ENCODE data around the gene CLN5. TPM values are rescaled to one million over a fixed set of nuclear protein-coding genes. Genes with fewer than 3 reads are reported as not detected.
"Not testable (repeated sequence)": the region's sequence is repeated elsewhere in the genome, so short reads cannot be mapped to it uniquely, and the experiment has no call there.

Gene CLN5
- total RNA-seq, 1 donor from 2014 or later, result 15.0 TPM

GRCh38 chr13:77002590-77003190 is 10.8 kb downstream of the CLN5 start:
- Histone ChIP-seq H3K27ac (no peak overlapping the region), H3K36me3 (peaks cover 0 to 21% of the 10 kb centered on the region in 2 donors), H3K4me1 (peaks cover 47% of the 10 kb centered on the region), H3K27me3 (no peaks in the 10 kb centered on the region), H3K4me3 (no peak overlapping the region), H3K9me3 (no peaks in the 10 kb centered on the region)
- TF ChIP-seq CTCF (IDR thresholded peaks at IDR 0.05), result peak in 1 of 3 experiments; percentile 21
- TF ChIP-seq POLR2AphosphoS5 (IDR thresholded peaks at IDR 0.05; ENCODE audit: insufficient read depth in 1 of 2, low read depth in 1 of 2), result no peak
- intact Hi-C loops (cut with DNase I), result no loop called here
- no peak for DNase-seq (ENCODE audit: extremely low spot score in 2 of 2)

GRCh38 chr13:77008337-77008736 is 16.5 kb downstream of the CLN5 start:
- H3K27me3 ChIP-seq; H3K27ac ChIP-seq; DNase-seq (ENCODE audit: extremely low spot score in 2 of 2); H3K4me3 ChIP-seq; H3K9me3 ChIP-seq; intact Hi-C loops (cut with DNase I): not testable (repeated sequence)
- H3K36me3 ChIP-seq, result peaks cover 0 to 47% of the 10 kb centered on the region in 2 donors
- H3K4me1 ChIP-seq, result peaks cover 36% of the 10 kb centered on the region

- DNase-seq (ENCODE audit: extremely low spot score in 2 of 2), result no peak
- Histone ChIP-seq H3K27me3 (no peaks in the 10 kb centered on the region), H3K36me3 (peaks cover 0 to 50% of the 10 kb centered on the region in 2 donors), H3K4me3 (no peak overlapping the region), H3K4me1 (peaks cover 33% of the 10 kb centered on the region), H3K9me3 (no peaks in the 10 kb centered on the region), H3K27ac (no peak overlapping the region)
- intact Hi-C loops (cut with DNase I), result no loop called here
- TF ChIP-seq POLR2A (IDR thresholded peaks at IDR 0.05) (no peak), CTCF (IDR thresholded peaks at IDR 0.05) (no peak), POLR2AphosphoS5 (IDR thresholded peaks at IDR 0.05; ENCODE audit: insufficient read depth in 1 of 2, low read depth in 1 of 2) (no peak)
These were observed 17.1 kb downstream of the CLN5 start for GRCh38 chr13:77009011-77009410.

- DNase-seq (ENCODE audit: extremely low spot score in 2 of 2); H3K9me3 ChIP-seq; H3K27ac ChIP-seq; H3K4me3 ChIP-seq; H3K27me3 ChIP-seq; intact Hi-C loops (cut with DNase I): not testable (repeated sequence)
- Histone ChIP-seq H3K36me3 (peaks cover 0 to 57% of the 10 kb centered on the region in 2 donors), H3K4me1 (peaks cover 33% of the 10 kb centered on the region)
These were observed 17.8 kb downstream of the CLN5 start for GRCh38 chr13:77009719-77010118.

GRCh38 chr13:77013853-77014542 is 22.1 kb downstream of the CLN5 start:
- Histone ChIP-seq H3K27ac (no peak overlapping the region), H3K4me1 (peaks cover 38% of the 10 kb centered on the region), H3K36me3 (peaks cover 0 to 79% of the 10 kb centered on the region in 2 donors), H3K9me3 (no peaks in the 10 kb centered on the region), H3K4me3 (no peak overlapping the region), H3K27me3 (no peaks in the 10 kb centered on the region)
- intact Hi-C loops (cut with DNase I), result no loop called here
- TF ChIP-seq POLR2AphosphoS5 (IDR thresholded peaks at IDR 0.05; ENCODE audit: insufficient read depth in 1 of 2, low read depth in 1 of 2), result no peak
- no peak for TF ChIP-seq CTCF (IDR thresholded peaks at IDR 0.05)
- no peak for TF ChIP-seq POLR2A (IDR thresholded peaks at IDR 0.05)
- no peak for DNase-seq (ENCODE audit: extremely low spot score in 2 of 2)

Data from vagina (tissue), 2 donors.